ENCODE results near the gene WEE1.

Gene WEE1

GRCh38 chr11:9625162-9625561 lies 51.7 kb downstream of the WEE1 start:
- no peak for DNase-seq

- peak; percentile 85 to 94 for DNase-seq
These were observed 52.3 kb downstream of the WEE1 start for GRCh38 chr11:9625728-9626127.

- no peak for DNase-seq
These were observed 53.3 kb downstream of the WEE1 start for GRCh38 chr11:9626496-9627394.

GRCh38 chr11:9629064-9629463 lies 55.6 kb downstream of the WEE1 start:
- DNase-seq = no peak

GRCh38 chr11:9633679-9634078 lies 60.2 kb downstream of the WEE1 start:
- no peak for DNase-seq

GRCh38 chr11:9636691-9637090 lies 63.2 kb downstream of the WEE1 start:
- DNase-seq = no peak

GRCh38 chr11:9639099-9639498 lies 65.6 kb downstream of the WEE1 start:
- no peak for DNase-seq

Data from inflammatory macrophage treated with lipopolysaccharide for 1 hour (primary cell).